HepG2 (cell line): ENCODE measurements around the gene PLA2G12A. TPM values are rescaled to one million over a fixed set of nuclear protein-coding genes. Genes with fewer than 3 reads are reported as not detected.

Source experiments
- ATAC-seq: fragments of 200-7000 bp; cut with Tn5 transposase; 3 replicates; pipeline ENCODE4 v1.9.1; 2020; ENCODE audit warnings: mild to moderate bottlenecking, moderate library complexity
- BruUV-seq: library from RNA; stranded (reverse); fragments of 400-500 nt; replicated peaks from 2 replicates; lab custom pipeline; 2021; lab: Mats Ljungman, UMichigan
- CTCF ChIA-PET: fragments of 300-600 bp; formaldehyde crosslinking; extraction: SDS; loops from one replicate; lab custom pipeline; 2021; ENCODE audit warnings: low total read pairs, inconsistent platforms, low intra/inter-chr PET ratio; lab: Yijun Ruan, JAX
- POLR2A ChIA-PET: fragments of 350-600 bp; sonication (Branson Sonifier 250); formaldehyde crosslinking; loops from one replicate; lab custom pipeline; 2020; ENCODE audit warnings: antibody characterized with exemption, inconsistent platforms; lab: Yijun Ruan, JAX
- DNase-seq: peaks from one replicate; pipeline ENCODE4 v3.0.0-alpha.2; 2015; ENCODE audit warnings: low spot score
- FAIRE-seq: peaks from 3 replicates; lab custom pipeline; 2011; peaks lifted over from hg19 to GRCh38; lab: Jason Lieb, UNC
- H2AFZ ChIP-seq: one replicate; pipeline ENCODE4 v1.6.1; 2011; ENCODE audit warnings: low read length, inconsistent platforms
- H3K27ac ChIP-seq: fragments of 300-600 bp; 3 replicates; pipeline ENCODE4 v1.8.0; 2011; ENCODE audit warnings: mixed run types, mild to moderate bottlenecking, mixed read lengths, low read length, inconsistent platforms; ENCODE audit not compliant: insufficient read depth; ENCODE audit errors: extremely low read length
- H3K27me3 ChIP-seq, 2 experiments: fragments of 200-600 bp in 1 of 2; 2 replicates in 1 of 2; 3 replicates in 1 of 2; pipeline versions ENCODE4 v1.6.0 to v1.8.0; 2011; ENCODE audit warnings: low read length in 2 of 2, mild to moderate bottlenecking in 2 of 2, moderate library complexity in 2 of 2, inconsistent platforms in 1 of 2; ENCODE audit not compliant: insufficient read depth in 2 of 2, control insufficient read depth in 1 of 2
- H3K36me3 ChIP-seq, 2 experiments: fragments of 200-600 bp in 1 of 2; replicated peaks in 1 of 2; 2 replicates in 1 of 2; 3 replicates in 1 of 2; pipeline versions ENCODE4 v1.5.1 to v1.8.0; 2011; ENCODE audit warnings: low read length in 2 of 2, inconsistent platforms in 1 of 2; ENCODE audit not compliant: insufficient read depth in 2 of 2, control insufficient read depth in 1 of 2
- H3K4me1 ChIP-seq: 2 replicates; pipeline ENCODE4 v1.5.1; 2012; ENCODE audit warnings: low read length, inconsistent platforms; ENCODE audit not compliant: insufficient read depth
- H3K4me2 ChIP-seq: 2 replicates; pipeline ENCODE4 v1.6.0; 2011; ENCODE audit warnings: low read depth, low read length, inconsistent platforms
- H3K4me3 ChIP-seq, 3 experiments: fragments of 200-600 bp in 1 of 3; sonication (generic), shearing (Covaris generic) in 1 of 3; replicated peaks in 1 of 3; 2 replicates each; pipeline ENCODE4 v1.5.1; 2011 to 2016; ENCODE audit warnings: low read length in 3 of 3, inconsistent platforms in 2 of 3, low read depth in 2 of 3, mild to moderate bottlenecking in 2 of 3, control low read depth in 1 of 3, mixed read lengths in 1 of 3; ENCODE audit not compliant: insufficient read depth in 1 of 3
- H3K79me2 ChIP-seq: one replicate; pipeline ENCODE4 v1.6.1; 2011; ENCODE audit warnings: low read length, inconsistent platforms; ENCODE audit not compliant: insufficient read depth
- H3K9ac ChIP-seq: 2 replicates; pipeline ENCODE4 v1.6.0; 2011; ENCODE audit warnings: mild to moderate bottlenecking, low read depth, low read length, inconsistent platforms; ENCODE audit not compliant: insufficient read depth
- H3K9me3 ChIP-seq: 2 replicates; pipeline ENCODE4 v1.5.1; 2012; ENCODE audit warnings: mild to moderate bottlenecking, low read length
- H4K20me1 ChIP-seq: 2 replicates; pipeline ENCODE4 v1.6.0; 2011; ENCODE audit warnings: inconsistent platforms, mild to moderate bottlenecking, low read length, moderate library complexity; ENCODE audit not compliant: insufficient read depth
- ARNT ChIP-seq: fragments of 450-650 bp; IDR thresholded peaks from 2 replicates; pipeline ENCODE4 v1.6.1; 2017
- JUN ChIP-seq: sonication (generic); formaldehyde crosslinking; IDR thresholded peaks from 2 replicates; pipeline ENCODE4 v1.4.0; 2020; ENCODE audit warnings: mild to moderate bottlenecking, missing genetic modification reagents
- SIN3B ChIP-seq: fragments of 150-350 bp; IDR thresholded peaks from 2 replicates; pipeline ENCODE4 v1.6.1; 2014; ENCODE audit warnings: low read length
- ZNF207 ChIP-seq: fragments of 450-650 bp; IDR thresholded peaks from 2 replicates; pipeline ENCODE4 v1.6.1; 2016; ENCODE audit warnings: antibody characterized with exemption, borderline replicate concordance
- ZNF431 ChIP-seq: sonication (generic); formaldehyde crosslinking; IDR thresholded peaks from 2 replicates; pipeline ENCODE4 v1.9.0; 2022; ENCODE audit warnings: missing genetic modification reagents, low read depth, mild to moderate bottlenecking, borderline replicate concordance
- ZNF724P ChIP-seq: sonication (generic); formaldehyde crosslinking; IDR thresholded peaks from 2 replicates; pipeline ENCODE4 v1.8.0; 2022; ENCODE audit warnings: missing genetic modification reagents, borderline replicate concordance
- WGBS: methylation state at CpG from one replicate; pipeline ENCODE4 v1.1.6; 2017; ENCODE audit warnings: low lambda C conversion rate; 5-methylcytosine and 5-hydroxymethylcytosine counted together
- in situ Hi-C: cut with HindIII; loops from 2 replicates; pipeline ENCODE4 v1.10.0; 2017; ENCODE audit warnings: low pct_unique_long_range_greater_than_20kb; ENCODE audit not compliant: extremely low pct_ligation_motif_present
- intact Hi-C: fragments of 100-400 bp; cut with micrococcal nuclease; formaldehyde crosslinking; loops from one replicate; pipeline ENCODE4 v1.10.0; 2022; ENCODE audit not compliant: unreplicated experiment
- polyA plus RNA-seq, 8 experiments: library from polyadenylated mRNA; depleted of rRNA in 3 of 8; stranded (reverse) in 7 of 8; unstranded in 1 of 8; fragments of >200 nt; fragmentation: Illumina TruSeq in 4 of 8; extraction: Trizol in 4 of 8; gene quantifications; 2 replicates each; pipeline versions ENCODE4 v1.2.1 to v1.2.3, GENCODE V29; 2011 to 2016; ENCODE audit warnings: low read depth in 4 of 8, missing spikeins in 1 of 8, mixed read lengths in 1 of 8; ENCODE audit not compliant: insufficient read depth in 1 of 8
- total RNA-seq, 5 experiments: library from RNA; depleted of rRNA; stranded (reverse); fragments of >200 nt; fragmentation: Illumina TruSeq; extraction: Trizol; gene quantifications; 2 replicates each; pipeline ENCODE4 v1.2.3, GENCODE V29; 2016; ENCODE audit warnings: low read depth in 1 of 5
- TF ChIP-seq, protein P1 (sequence below): sonication (generic); formaldehyde crosslinking; IDR thresholded peaks from 2 replicates; pipeline ENCODE4 v1.5.0; 2020; ENCODE audit warnings: missing genetic modification reagents
- TF ChIP-seq, protein P2 (sequence below): sonication (generic); formaldehyde crosslinking; IDR thresholded peaks from 2 replicates; pipeline ENCODE4 v1.4.0; 2020; ENCODE audit warnings: missing genetic modification reagents

PLA2G12A gene
- total and polyA plus RNA-seq, 2 of the 13 experiments (the other 11 are each of a cell fraction or from before 2014, with no cell fraction given) = 61.2 to 64.0 TPM

DNA sequence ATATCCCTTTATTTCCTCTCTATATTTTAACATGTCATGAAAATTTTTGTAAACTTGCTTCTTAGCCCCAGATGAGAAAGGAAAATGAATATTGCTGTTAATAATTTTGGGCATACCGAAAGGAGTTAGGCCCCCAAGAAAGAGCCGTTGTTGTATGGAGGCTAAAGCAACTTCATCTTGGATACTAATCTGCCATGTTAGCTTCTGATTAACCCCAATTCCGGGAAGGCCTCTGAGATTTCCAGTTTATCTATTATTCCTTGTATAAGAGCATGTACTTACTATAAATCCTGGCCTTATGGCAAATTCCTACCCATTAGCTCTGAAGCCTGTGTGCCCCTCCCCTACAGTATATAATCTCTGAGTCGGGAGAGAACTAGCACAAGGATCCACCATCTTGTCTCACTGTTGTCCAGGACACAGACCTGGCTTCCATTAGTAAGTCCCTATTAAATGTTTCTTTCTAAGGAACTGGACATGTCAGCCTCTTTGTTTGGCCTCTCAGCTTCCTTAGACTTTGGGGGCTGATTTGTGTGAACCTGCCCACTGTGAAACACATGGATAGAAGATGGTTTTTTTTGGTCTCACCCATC, 20.9 kb upstream of the PLA2G12A start:
- H3K36me3 ChIP-seq = peaks cover 14 to 27% of the 10 kb centered on the region in 2 experiments
- no peak for FAIRE-seq
- ChIA-PET CTCF (no interaction called here), POLR2A (no interaction called here)
- H3K4me3 ChIP-seq = no peak overlapping the region
- no peak for ATAC-seq
- DNase-seq = no peak
- in situ Hi-C loops (no loop called here), intact Hi-C loops (no loop called here)
- 98% methylated on average over 4 of the region's 4 CpGs for WGBS
- no peak overlapping the region for H3K4me2 ChIP-seq
- H3K9ac ChIP-seq = no peak overlapping the region
- BruUV-seq = no TSS peak
- TF ChIP-seq SIN3B (no peak), ZNF724P (CRISPR knock-in tag) (no peak), JUN (no peak), ARNT (no peak), ZNF431 (no peak), ZNF207 (no peak)
- TF ChIP-seq, protein P1, sequence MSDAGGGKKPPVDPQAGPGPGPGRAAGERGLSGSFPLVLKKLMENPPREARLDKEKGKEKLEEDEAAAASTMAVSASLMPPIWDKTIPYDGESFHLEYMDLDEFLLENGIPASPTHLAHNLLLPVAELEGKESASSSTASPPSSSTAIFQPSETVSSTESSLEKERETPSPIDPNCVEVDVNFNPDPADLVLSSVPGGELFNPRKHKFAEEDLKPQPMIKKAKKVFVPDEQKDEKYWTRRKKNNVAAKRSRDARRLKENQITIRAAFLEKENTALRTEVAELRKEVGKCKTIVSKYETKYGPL (CRISPR knock-in tag) = no peak
- TF ChIP-seq, protein P2, sequence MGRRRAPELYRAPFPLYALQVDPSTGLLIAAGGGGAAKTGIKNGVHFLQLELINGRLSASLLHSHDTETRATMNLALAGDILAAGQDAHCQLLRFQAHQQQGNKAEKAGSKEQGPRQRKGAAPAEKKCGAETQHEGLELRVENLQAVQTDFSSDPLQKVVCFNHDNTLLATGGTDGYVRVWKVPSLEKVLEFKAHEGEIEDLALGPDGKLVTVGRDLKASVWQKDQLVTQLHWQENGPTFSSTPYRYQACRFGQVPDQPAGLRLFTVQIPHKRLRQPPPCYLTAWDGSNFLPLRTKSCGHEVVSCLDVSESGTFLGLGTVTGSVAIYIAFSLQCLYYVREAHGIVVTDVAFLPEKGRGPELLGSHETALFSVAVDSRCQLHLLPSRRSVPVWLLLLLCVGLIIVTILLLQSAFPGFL (CRISPR knock-in tag) = no peak
- H4K20me1 ChIP-seq = no peaks in the 10 kb centered on the region
- H3K4me1 ChIP-seq = no peaks in the 10 kb centered on the region
- no peak overlapping the region for H2AFZ ChIP-seq
- H3K27me3 ChIP-seq = no peaks in the 10 kb centered on the region; a peak in 1 of 5 replicates
- no peaks in the 10 kb centered on the region for H3K9me3 ChIP-seq
- H3K79me2 ChIP-seq = no peaks in the 10 kb centered on the region
- H3K27ac ChIP-seq = no peak overlapping the region
